ENCODE measurements around the gene DRD4. TPM values are rescaled to one million over a fixed set of nuclear protein-coding genes. Genes with fewer than 3 reads are reported as not detected.

Gene DRD4
- total and polyA plus RNA-seq, 10 of the 15 experiments (the other 5 are each of a cell fraction or from before 2014, with no cell fraction given): not detected

- Histone ChIP-seq H3K4me1 (ENCODE audit: control insufficient read depth, insufficient read depth, low read length) (no peaks in the 10 kb centered on the region), H4K20me1 (ENCODE audit: control insufficient read depth, insufficient read depth) (no peaks in the 10 kb centered on the region), H3K9me3 (replicated peaks; ENCODE audit: control insufficient read depth, insufficient read depth, low read length) (no peaks in the 10 kb centered on the region), H3K4me3 (no peak overlapping the region), H3K4me2 (ENCODE audit: control insufficient read depth, insufficient read depth) (no peak overlapping the region), H3K27me3 (replicated peaks in 1 of 2; ENCODE audit: control insufficient read depth in 2 of 2, insufficient read depth in 2 of 2, low read length in 1 of 2) (no peaks in the 10 kb centered on the region), H3K36me3 (ENCODE audit: control insufficient read depth in 2 of 2, insufficient read depth in 2 of 2, low read length in 1 of 2) (peaks cover 4 to 13% of the 10 kb centered on the region in 2 experiments; a peak in 3 of 4 replicates), H3K9ac (ENCODE audit: control insufficient read depth, insufficient read depth, low read length) (no peak overlapping the region), H2AFZ (ENCODE audit: control insufficient read depth, low read depth, low read length) (no peak overlapping the region), H3K79me2 (ENCODE audit: control insufficient read depth, insufficient read depth, low read length) (no peaks in the 10 kb centered on the region), H3K27ac (ENCODE audit: control insufficient read depth, insufficient read depth) (no peak overlapping the region)
- DNase-seq (ENCODE audit: low read depth, low spot score) (no peak), ATAC-seq (no peak), FAIRE-seq (no peak)
- 97% methylated on average over 32 of the region's 36 CpGs for WGBS (ENCODE audit: insufficient coverage, insufficient replicate concordance, low lambda C conversion rate, missing lambda C conversion rate)
- in situ Hi-C loops (cut with MboI) (no loop called here), intact Hi-C loops (cut with micrococcal nuclease; ENCODE audit: unreplicated experiment) (no loop called here)
- no TSS peak for BruUV-seq (replicated peaks)
- ChIA-PET RAD21 (ENCODE audit: unreplicated experiment) (no interaction called here), POLR2A (interaction anchor here (0.6 kb wide), 2 partner anchors 12 to 65 kb away, joined by 4 read pairs; no protein-coding TSS in a partner anchor), CTCF (no interaction called here), SMC1A (ENCODE audit: uncharacterized antibody, unreplicated experiment) (no interaction called here)
- no peak for TF ChIP-seq SREBF1 (IDR thresholded peaks at IDR 0.05; ENCODE audit: low read length)
- TF ChIP-seq PML (IDR thresholded peaks at IDR 0.05; ENCODE audit: low read length): no peak
- TF ChIP-seq REST (IDR thresholded peaks at IDR 0.05; ENCODE audit: low read depth, low read length): no peak
- no peak for TF ChIP-seq POLR2AphosphoS5 (IDR thresholded peaks at IDR 0.05; ENCODE audit: low read length)
- no peak for TF ChIP-seq SIX5 (IDR thresholded peaks at IDR 0.05; ENCODE audit: low read depth, low read length, severe bottlenecking)
- no peak for TF ChIP-seq TAF1 (IDR thresholded peaks at IDR 0.05; ENCODE audit: borderline replicate concordance, low read depth, low read length)
- TF ChIP-seq HDGF (IDR thresholded peaks at IDR 0.05): no peak
- TF ChIP-seq SMC3 (IDR thresholded peaks at IDR 0.05; ENCODE audit: borderline replicate concordance, low read length): no peak
- TF ChIP-seq MYB (IDR thresholded peaks at IDR 0.05; ENCODE audit: borderline replicate concordance, low read depth, low read length): no peak
- TF ChIP-seq CHD2 (IDR thresholded peaks at IDR 0.05; ENCODE audit: borderline replicate concordance, low read depth, low read length): no peak
- TF ChIP-seq MEF2B (IDR thresholded peaks at IDR 0.05; ENCODE audit: partially characterized antibody, poor library complexity, severe bottlenecking): no peak
- no peak for TF ChIP-seq MLLT1 (IDR thresholded peaks at IDR 0.05)
- TF ChIP-seq, protein P1, sequence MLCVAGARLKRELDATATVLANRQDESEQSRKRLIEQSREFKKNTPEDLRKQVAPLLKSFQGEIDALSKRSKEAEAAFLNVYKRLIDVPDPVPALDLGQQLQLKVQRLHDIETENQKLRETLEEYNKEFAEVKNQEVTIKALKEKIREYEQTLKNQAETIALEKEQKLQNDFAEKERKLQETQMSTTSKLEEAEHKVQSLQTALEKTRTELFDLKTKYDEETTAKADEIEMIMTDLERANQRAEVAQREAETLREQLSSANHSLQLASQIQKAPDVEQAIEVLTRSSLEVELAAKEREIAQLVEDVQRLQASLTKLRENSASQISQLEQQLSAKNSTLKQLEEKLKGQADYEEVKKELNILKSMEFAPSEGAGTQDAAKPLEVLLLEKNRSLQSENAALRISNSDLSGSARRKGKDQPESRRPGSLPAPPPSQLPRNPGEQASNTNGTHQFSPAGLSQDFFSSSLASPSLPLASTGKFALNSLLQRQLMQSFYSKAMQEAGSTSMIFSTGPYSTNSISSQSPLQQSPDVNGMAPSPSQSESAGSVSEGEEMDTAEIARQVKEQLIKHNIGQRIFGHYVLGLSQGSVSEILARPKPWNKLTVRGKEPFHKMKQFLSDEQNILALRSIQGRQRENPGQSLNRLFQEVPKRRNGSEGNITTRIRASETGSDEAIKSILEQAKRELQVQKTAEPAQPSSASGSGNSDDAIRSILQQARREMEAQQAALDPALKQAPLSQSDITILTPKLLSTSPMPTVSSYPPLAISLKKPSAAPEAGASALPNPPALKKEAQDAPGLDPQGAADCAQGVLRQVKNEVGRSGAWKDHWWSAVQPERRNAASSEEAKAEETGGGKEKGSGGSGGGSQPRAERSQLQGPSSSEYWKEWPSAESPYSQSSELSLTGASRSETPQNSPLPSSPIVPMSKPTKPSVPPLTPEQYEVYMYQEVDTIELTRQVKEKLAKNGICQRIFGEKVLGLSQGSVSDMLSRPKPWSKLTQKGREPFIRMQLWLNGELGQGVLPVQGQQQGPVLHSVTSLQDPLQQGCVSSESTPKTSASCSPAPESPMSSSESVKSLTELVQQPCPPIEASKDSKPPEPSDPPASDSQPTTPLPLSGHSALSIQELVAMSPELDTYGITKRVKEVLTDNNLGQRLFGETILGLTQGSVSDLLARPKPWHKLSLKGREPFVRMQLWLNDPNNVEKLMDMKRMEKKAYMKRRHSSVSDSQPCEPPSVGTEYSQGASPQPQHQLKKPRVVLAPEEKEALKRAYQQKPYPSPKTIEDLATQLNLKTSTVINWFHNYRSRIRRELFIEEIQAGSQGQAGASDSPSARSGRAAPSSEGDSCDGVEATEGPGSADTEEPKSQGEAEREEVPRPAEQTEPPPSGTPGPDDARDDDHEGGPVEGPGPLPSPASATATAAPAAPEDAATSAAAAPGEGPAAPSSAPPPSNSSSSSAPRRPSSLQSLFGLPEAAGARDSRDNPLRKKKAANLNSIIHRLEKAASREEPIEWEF (IDR thresholded peaks at IDR 0.05; ENCODE audit: insufficient replicate concordance, low read depth, low read length): no peak
These were observed 42.5 kb downstream of the DRD4 start for GRCh38 chr11:679271-680207.
